Ovary (tissue), 9 donors: ENCODE measurements around the gene VAC14. TPM values are rescaled to one million over a fixed set of nuclear protein-coding genes. Genes with fewer than 3 reads are reported as not detected.

Source experiments
- DNase-seq, 5 donors: peaks; one replicate each; pipeline ENCODE4 v3.0.0-alpha.2; 2019 to 2020
- H3K27ac ChIP-seq, 2 donors: fragments of 200-600 bp; one replicate each; pipeline versions ENCODE4 v1.5.1 to v1.8.0; 2019 to 2022
- H3K27me3 ChIP-seq: fragments of 200-600 bp; one replicate; pipeline ENCODE4 v1.8.0; 2022
- H3K36me3 ChIP-seq: fragments of 200-600 bp; sonication (generic); one replicate; pipeline ENCODE4 v1.5.1; 2019
- H3K4me1 ChIP-seq: one replicate; pipeline ENCODE4 v1.8.1; 2013; ENCODE audit warnings: mild to moderate bottlenecking, moderate library complexity; ENCODE audit not compliant: insufficient read depth
- H3K4me3 ChIP-seq: fragments of 200-600 bp; sonication (generic); one replicate; pipeline ENCODE4 v1.5.1; 2017
- H3K9me3 ChIP-seq, 2 donors: fragments of 200-600 bp in 1 of 2; sonication (generic) in 1 of 2; one replicate each; pipeline versions ENCODE4 v1.5.1 to v1.8.1; 2013 to 2019; ENCODE audit warnings: mild to moderate bottlenecking in 1 of 2, moderate library complexity in 1 of 2
- CTCF ChIP-seq, 3 donors: fragments of 450-650 bp in 2 of 3; fragments of 200-600 bp in 1 of 3; IDR thresholded peaks; one replicate each; pipeline versions ENCODE4 v1.5.1 to v1.8.0; 2016 to 2022; ENCODE audit warnings: antibody characterized with exemption in 3 of 3, mild to moderate bottlenecking in 1 of 3
- EP300 ChIP-seq: sonication (generic); formaldehyde crosslinking; IDR thresholded peaks from one replicate; pipeline ENCODE4 v1.6.1; 2017; ENCODE audit warnings: antibody characterized with exemption
- POLR2A ChIP-seq: fragments of 450-650 bp; IDR thresholded peaks from one replicate; pipeline ENCODE4 v1.6.1; 2017; ENCODE audit warnings: antibody characterized with exemption, mild to moderate bottlenecking, moderate library complexity
- WGBS, 3 donors: extraction: QIAGEN DNeasy Blood & Tissue Kit in 1 of 3; methylation state at CpG; one replicate each; pipeline versions ENCODE4 v1.1.5 to v1.1.7; 2013 to 2017; 5-methylcytosine and 5-hydroxymethylcytosine counted together
- intact Hi-C, 4 donors: fragments of 100-400 bp; cut with DNase I; formaldehyde crosslinking; loops; one replicate each; pipeline versions ENCODE4 v1.11.0 to v1.15.1; 2022 to 2023
- polyA plus RNA-seq, 2 donors: library from polyadenylated mRNA; stranded (reverse); fragments of 200-250 nt in 1 of 2; fragments of 350-450 nt in 1 of 2; fragmentation: Illumina TruSeq in 1 of 2; extraction: RNeasy Lipid Tissue Mini Kit (QIAGEN cat#74804) in 1 of 2; gene quantifications; one replicate each; pipeline ENCODE4 v1.2.3, GENCODE V29; 2013 to 2014
- total RNA-seq, 7 donors: library from RNA; depleted of rRNA in 2 of 7; stranded (reverse); fragments of >200 nt in 2 of 7; fragmentation: NEBNext Ultra II Directional in 3 of 7; extraction: Animal tissue kit (Norgen Biotek cat#: 25700) in 3 of 7; gene quantifications; one replicate each; pipeline versions ENCODE4 v1.1.0 to v1.2.4, GENCODE V29; 2016 to 2023
- donor health status: DM: no; HTN: no; CAD: no; lungs with moderate emphysema.
- donor health status: DM: no; HTN: no; CAD: no.
- donor health status: Bipolar disorder and iron deficiency.
- donor health status: DM: yes; HTN: yes; CAD: no.
- donor health status: DM: no; HTN: no; CAD: no.
- donor health status: DM: yes; HTN: yes; CAD: no.

VAC14 gene
- total and polyA plus RNA-seq, 9 donors, result 9.9 to 32.4 (median 21.1) TPM

GRCh38 chr16:70796301-70796700 lies 4.7 kb downstream of the VAC14 start:
- TF ChIP-seq CTCF (IDR thresholded peaks at IDR 0.05) (no peak), POLR2A (no peak), EP300 (no peak)
- no peaks in the 10 kb centered on the region for H3K9me3 ChIP-seq
- H3K4me3 ChIP-seq, result no peak overlapping the region
- H3K27ac ChIP-seq, result no peak overlapping the region
- no peaks in the 10 kb centered on the region for H3K27me3 ChIP-seq
- WGBS, 3 donors, result 91 to 97% (median 92%) methylated on average over 3 of the region's 3 CpGs
- intact Hi-C loops, result no loop called here
- H3K4me1 ChIP-seq, result peaks cover 4% of the 10 kb centered on the region
- H3K36me3 ChIP-seq, result no peaks in the 10 kb centered on the region
- DNase-seq, result no peak

DNA sequence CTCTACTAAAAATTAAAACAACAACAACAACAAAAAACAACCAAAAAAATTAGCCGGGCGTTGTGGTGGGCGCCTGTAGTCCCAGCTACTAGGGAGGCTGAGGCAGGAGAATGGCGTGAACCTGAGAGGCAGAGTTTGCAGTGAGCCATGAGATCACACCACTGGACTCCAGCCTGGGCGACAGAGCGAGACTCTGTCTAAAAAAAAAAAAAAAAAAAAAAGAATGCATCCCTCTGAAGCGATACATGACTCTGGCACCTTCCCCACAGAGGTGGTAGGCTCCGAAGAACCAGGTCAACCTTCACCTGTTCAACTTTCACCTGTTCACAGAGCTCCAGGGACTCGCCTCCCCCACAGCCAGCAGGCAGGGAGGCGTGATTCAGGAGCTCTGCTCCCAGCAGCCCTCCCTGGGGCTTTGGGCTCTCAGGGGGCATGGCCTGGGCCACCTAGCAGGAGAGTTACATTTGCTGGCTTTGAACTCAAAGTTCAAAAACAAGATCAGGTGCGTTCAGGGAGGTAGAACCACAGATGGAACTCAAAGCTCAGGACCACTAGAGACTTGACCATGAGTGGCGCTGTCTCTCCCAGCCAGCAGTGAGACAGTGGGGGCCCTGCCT lies 5.6 kb downstream of the VAC14 start:
- WGBS, 3 donors, result 89 to 92% (median 92%) methylated on average over 12 of the region's 12 CpGs
- Histone ChIP-seq H3K27ac (no peak overlapping the region), H3K9me3 (no peaks in the 10 kb centered on the region), H3K4me3 (no peak overlapping the region), H3K4me1 (peaks cover 2% of the 10 kb centered on the region), H3K36me3 (no peaks in the 10 kb centered on the region), H3K27me3 (no peaks in the 10 kb centered on the region)
- intact Hi-C loops, result no loop called here
- TF ChIP-seq CTCF (IDR thresholded peaks at IDR 0.05), result no peak
- no peak for DNase-seq

DNA sequence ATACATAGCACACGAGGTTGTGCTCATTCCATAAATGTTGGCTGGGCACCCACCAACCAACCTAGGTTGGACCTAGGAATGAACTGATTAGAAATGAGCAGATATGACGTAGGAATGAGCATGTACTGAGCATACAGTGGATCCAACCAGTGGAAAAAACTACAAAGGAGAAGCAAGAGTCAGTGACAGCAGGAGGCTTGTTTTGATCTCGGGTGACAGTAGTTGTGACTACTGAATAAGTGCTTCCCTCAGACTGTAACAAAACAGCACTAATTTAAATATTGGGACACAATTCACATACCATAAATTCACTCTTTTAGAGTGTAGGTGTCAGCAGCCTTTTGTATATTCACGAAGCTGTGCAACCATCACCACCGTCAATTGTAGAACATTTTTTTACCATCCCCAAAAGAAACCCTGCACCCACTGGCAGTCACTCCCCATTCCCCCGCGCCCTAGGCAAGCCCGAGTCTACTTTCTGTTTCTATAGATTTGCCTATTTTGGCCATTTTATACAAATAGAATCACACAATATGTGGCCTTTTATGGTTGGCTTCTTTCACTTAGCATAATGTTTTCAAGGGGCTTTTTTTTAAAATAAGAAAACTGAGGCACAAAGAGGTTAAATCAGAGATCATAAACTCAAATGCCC lies 7.0 kb downstream of the VAC14 start:
- Histone ChIP-seq H3K36me3 (no peaks in the 10 kb centered on the region), H3K9me3 (no peaks in the 10 kb centered on the region), H3K4me3 (no peak overlapping the region), H3K27me3 (no peaks in the 10 kb centered on the region), H3K4me1 (peaks cover 2% of the 10 kb centered on the region), H3K27ac (no peak overlapping the region)
- 85 to 88% (median 86%) methylated on average over 8 of the region's 8 CpGs for WGBS, 3 donors
- no peak for DNase-seq
- intact Hi-C loops, result no loop called here
- TF ChIP-seq POLR2A, result no peak
- TF ChIP-seq EP300, result no peak
- no peak for TF ChIP-seq CTCF (IDR thresholded peaks at IDR 0.05)

DNA sequence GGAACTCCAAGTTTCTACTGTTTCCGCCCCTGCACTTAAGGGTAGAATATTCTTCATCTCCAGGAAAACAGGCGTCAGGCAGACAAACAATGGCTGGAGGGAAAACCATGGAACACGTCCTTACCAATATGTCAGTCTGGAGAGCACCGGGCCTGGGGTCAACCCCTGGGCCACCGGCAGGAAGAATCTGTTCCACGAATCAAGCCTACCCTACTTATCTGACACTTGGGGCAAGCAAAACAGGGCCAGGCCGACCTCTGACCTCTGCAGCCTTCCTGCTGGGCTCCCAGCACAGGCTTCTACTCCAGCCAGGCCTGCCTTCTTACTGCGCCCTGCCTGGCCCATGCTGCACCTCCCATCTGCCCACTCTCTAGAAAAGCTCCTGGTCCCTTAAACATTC lies 10.1 kb downstream of the VAC14 start:
- TF ChIP-seq POLR2A (no peak), CTCF (IDR thresholded peaks at IDR 0.05) (no peak), EP300 (no peak)
- H3K27me3 ChIP-seq, result no peaks in the 10 kb centered on the region
- no peak overlapping the region for H3K27ac ChIP-seq
- 77 to 84% (median 80%) methylated on average over 8 of the region's 8 CpGs for WGBS, 3 donors
- no peaks in the 10 kb centered on the region for H3K9me3 ChIP-seq
- DNase-seq, result no peak
- H3K4me3 ChIP-seq, result no peak overlapping the region
- intact Hi-C loops, result no loop called here
- H3K36me3 ChIP-seq, result no peaks in the 10 kb centered on the region
- H3K4me1 ChIP-seq, result peaks cover 2% of the 10 kb centered on the region
